GM21526 (cell line): ENCODE data around the gene GRIFIN.
"Not testable (repeated sequence)": the region's sequence is repeated elsewhere in the genome, so short reads cannot be mapped to it uniquely, and the experiment has no call there.

Experiments used
- ATAC-seq: cut with Tn5 transposase; IDR thresholded peaks from one replicate; pipeline ENCODE4 v1.9.1; 2021; ENCODE audit warnings: moderate library complexity; ENCODE audit not compliant: unreplicated experiment, low FRiP score

Gene GRIFIN

GRCh38 chr7:2480070-2480408 is 3.8 kb upstream of the GRIFIN start:
- no peak for ATAC-seq

GRCh38 chr7:2479276-2480069 is 3.3 kb upstream of the GRIFIN start:
- no peak for ATAC-seq

- no peak for ATAC-seq
Observed at GRCh38 chr7:2478800-2479199, 2.6 kb upstream of the GRIFIN start.

- no peak for ATAC-seq
Observed at GRCh38 chr7:2478399-2478785, 2.2 kb upstream of the GRIFIN start.

GRCh38 chr7:2477447-2478398 is 1.5 kb upstream of the GRIFIN start:
- no peak for ATAC-seq

GRCh38 chr7:2476776-2477446 is 713 bp upstream of the GRIFIN start:
- ATAC-seq, result no peak

GRCh38 chr7:2475678-2476015 is 551 bp downstream of the GRIFIN start:
- ATAC-seq, result no peak

- no peak for ATAC-seq
Observed at GRCh38 chr7:2474813-2475677, 1.2 kb downstream of the GRIFIN start.

GRCh38 chr7:2474224-2474623 is 2.0 kb downstream of the GRIFIN start:
- ATAC-seq, result no peak

- no peak for ATAC-seq
Observed at GRCh38 chr7:2473496-2474180, 2.6 kb downstream of the GRIFIN start.

GRCh38 chr7:2472739-2473138 is 3.5 kb downstream of the GRIFIN start:
- ATAC-seq, result no peak

GRCh38 chr7:2471396-2471795 is 4.8 kb downstream of the GRIFIN start:
- ATAC-seq, result no peak

GRCh38 chr7:2471022-2471329 is 5.2 kb downstream of the GRIFIN start:
- no peak for ATAC-seq

- ATAC-seq, result no peak
Observed at GRCh38 chr7:2470204-2471021, 5.8 kb downstream of the GRIFIN start.

GRCh38 chr7:2469460-2470203 is 6.6 kb downstream of the GRIFIN start:
- ATAC-seq, result not testable (repeated sequence)

GRCh38 chr7:2468227-2468626 is 8.0 kb downstream of the GRIFIN start:
- no peak for ATAC-seq

- no peak for ATAC-seq
Observed at GRCh38 chr7:2466675-2467074, 9.5 kb downstream of the GRIFIN start.

GRCh38 chr7:2465928-2466327 is 10.3 kb downstream of the GRIFIN start:
- no peak for ATAC-seq
